RWPE2 (cell line): ENCODE data around the gene BRWD1.

ENCODE experiments used
- ATAC-seq: fragments of 200-7000 bp; cut with Tn5 transposase; 3 replicates; pipeline ENCODE4 v1.9.1; 2021; ENCODE audit warnings: low read depth
- DNase-seq: peaks from one replicate; pipeline ENCODE4 v3.0.0-alpha.2; 2020; ENCODE audit warnings: low spot score
- H3K27ac ChIP-seq: fragments of 450-650 bp; 2 replicates; pipeline ENCODE4 v1.5.1; 2017; ENCODE audit warnings: mild to moderate bottlenecking; ENCODE audit not compliant: poor library complexity, severe bottlenecking
- H3K27me3 ChIP-seq: fragments of 250-450 bp; sonication (Bioruptor Pico); 2 replicates; pipeline ENCODE4 v1.5.1; 2021; ENCODE audit warnings: mild to moderate bottlenecking, moderate library complexity; ENCODE audit not compliant: insufficient read depth, poor library complexity, severe bottlenecking
- H3K36me3 ChIP-seq: fragments of 250-450 bp; sonication (Bioruptor Pico); 2 replicates; pipeline ENCODE4 v1.5.1; 2020; ENCODE audit warnings: low read depth, mild to moderate bottlenecking, moderate library complexity
- H3K4me1 ChIP-seq: fragments of 250-450 bp; sonication (Bioruptor Pico); 2 replicates; pipeline ENCODE4 v1.5.1; 2021; ENCODE audit warnings: mild to moderate bottlenecking, moderate library complexity; ENCODE audit not compliant: insufficient read depth, poor library complexity, severe bottlenecking
- H3K4me3 ChIP-seq: fragments of 250-450 bp; sonication (Bioruptor Pico); 2 replicates; pipeline ENCODE4 v1.5.1; 2021; ENCODE audit warnings: mild to moderate bottlenecking, moderate library complexity; ENCODE audit not compliant: severe bottlenecking
- H3K9me3 ChIP-seq: fragments of 250-450 bp; sonication (Bioruptor Pico); 2 replicates; pipeline ENCODE4 v1.5.1; 2021; ENCODE audit warnings: mild to moderate bottlenecking, moderate library complexity; ENCODE audit not compliant: severe bottlenecking
- CTCF ChIP-seq: fragments of 450-650 bp; IDR thresholded peaks from one replicate; pipeline ENCODE4 v1.5.1; 2017; ENCODE audit warnings: mild to moderate bottlenecking, moderate library complexity; ENCODE audit not compliant: poor library complexity, severe bottlenecking

The BRWD1 gene

GRCh38 chr21:39197448-39198233 lies 115.8 kb downstream of the BRWD1 start:
- DNase-seq (no peak), ATAC-seq (no peak)
- no peak for TF ChIP-seq CTCF
- no peaks in the 10 kb centered on the region for H3K27me3 ChIP-seq
- H3K4me3 ChIP-seq = no peak overlapping the region
- H3K36me3 ChIP-seq = peaks cover 92% of the 10 kb centered on the region
- no peak overlapping the region for H3K27ac ChIP-seq
- no peaks in the 10 kb centered on the region for H3K9me3 ChIP-seq
- no peaks in the 10 kb centered on the region for H3K4me1 ChIP-seq

- ATAC-seq = no peak
- Histone ChIP-seq H3K27ac (no peak overlapping the region), H3K4me1 (no peaks in the 10 kb centered on the region), H3K4me3 (no peak overlapping the region), H3K36me3 (peaks cover 84% of the 10 kb centered on the region), H3K9me3 (no peaks in the 10 kb centered on the region), H3K27me3 (no peaks in the 10 kb centered on the region)
- DNase-seq = no peak
- no peak for TF ChIP-seq CTCF
Observed at GRCh38 chr21:39196838-39197237, 116.6 kb downstream of the BRWD1 start.

- Histone ChIP-seq H3K27me3 (no peaks in the 10 kb centered on the region), H3K36me3 (peaks cover 81% of the 10 kb centered on the region), H3K4me3 (no peak overlapping the region), H3K9me3 (no peaks in the 10 kb centered on the region), H3K4me1 (no peaks in the 10 kb centered on the region), H3K27ac (no peak overlapping the region)
- DNase-seq (no peak), ATAC-seq (no peak)
- TF ChIP-seq CTCF = no peak
Observed at GRCh38 chr21:39196310-39196709, 117.1 kb downstream of the BRWD1 start.

GRCh38 chr21:39193380-39193779 lies 120.1 kb downstream of the BRWD1 start:
- no peaks in the 10 kb centered on the region for H3K27me3 ChIP-seq
- no peaks in the 10 kb centered on the region for H3K4me1 ChIP-seq
- H3K9me3 ChIP-seq = no peaks in the 10 kb centered on the region
- peaks cover 54% of the 10 kb centered on the region for H3K36me3 ChIP-seq
- ATAC-seq (no peak), DNase-seq (no peak)
- H3K27ac ChIP-seq = no peak overlapping the region
- no peak overlapping the region for H3K4me3 ChIP-seq
- no peak for TF ChIP-seq CTCF
